Measurements from ENCODE around the gene PUS1. TPM values are rescaled to one million over a fixed set of nuclear protein-coding genes. Genes with fewer than 3 reads are reported as not detected.
"Not testable (repeated sequence)": the region's sequence is repeated elsewhere in the genome, so short reads cannot be mapped to it uniquely, and the experiment has no call there.

The PUS1 gene
- total RNA-seq (10 to 100 TPM; 16.3 to 30.1 TPM), polyA plus RNA-seq (ENCODE audit: insufficient read length in 6 of 6) (10 to 100 TPM; 11.3 to 20.1 (median 16.5) TPM)
- long read RNA-seq, donor 1, full-length matches to known transcripts: 6 of 6 reads
- long read RNA-seq, donor 1, partial matches to known transcripts: 0 of 6 reads
- long read RNA-seq, donor 1, other reads (novel, unspliced or antisense): 0 of 6 reads
- long read RNA-seq, donor 2, full-length matches to known transcripts: 4 of 12 reads
- long read RNA-seq, donor 2, partial matches to known transcripts: 8 of 12 reads
- long read RNA-seq, donor 2, other reads (novel, unspliced or antisense): 0 of 12 reads
- long read RNA-seq, donor 3, partial matches to known transcripts: 0 of 2 reads
- long read RNA-seq, donor 3, other reads (novel, unspliced or antisense): 0 of 2 reads
- long read RNA-seq, donor 4, partial matches to known transcripts: 0 of 3 reads
- long read RNA-seq, donor 4, other reads (novel, unspliced or antisense): 1 of 3 reads
- long read RNA-seq, donor 5, full-length matches to known transcripts: 2 of 2 reads
- long read RNA-seq, donor 5, partial matches to known transcripts: 0 of 2 reads
- long read RNA-seq, donor 5, other reads (novel, unspliced or antisense): 0 of 2 reads
- long read RNA-seq, donor 6, partial matches to known transcripts: 0 of 3 reads
- long read RNA-seq, donor 6, other reads (novel, unspliced or antisense): 0 of 3 reads
- long read RNA-seq, donor 7, partial matches to known transcripts: 0 of 3 reads
- long read RNA-seq, donor 7, other reads (novel, unspliced or antisense): 0 of 3 reads
- long read RNA-seq, donor 8, full-length matches to known transcripts: 7 of 7 reads
- long read RNA-seq, donor 8, partial matches to known transcripts: 0 of 7 reads
- long read RNA-seq, donor 8, other reads (novel, unspliced or antisense): 0 of 7 reads
- long read RNA-seq, donor 9: 0 reads
- long read RNA-seq, donor 10, partial matches to known transcripts: 2 of 7 reads
- long read RNA-seq, donor 10, other reads (novel, unspliced or antisense): 4 of 7 reads
- long read RNA-seq, donor 11, full-length matches to known transcripts: 1 of 1 reads
- long read RNA-seq, donor 11, partial matches to known transcripts: 0 of 1 reads
- long read RNA-seq, donor 11, other reads (novel, unspliced or antisense): 0 of 1 reads
- long read RNA-seq, donor 12, partial matches to known transcripts: 0 of 2 reads
- long read RNA-seq, donor 12, other reads (novel, unspliced or antisense): 0 of 2 reads

- intact Hi-C loops (cut with DNase I): no loop called here
- no peaks in the 10 kb centered on the region for H3K9me3 ChIP-seq
- H3K36me3 ChIP-seq: peaks cover 0 to 21% of the 10 kb centered on the region in 2 donors
- TF ChIP-seq CTCF (IDR thresholded peaks at IDR 0.05): no peak
- ATAC-seq: peak; percentile 96
- peak within 1 kb of the TSS; percentile 64 to 83 for H3K4me3 ChIP-seq
- peak within 1 kb of the TSS; percentile 75 to 80 for H3K27ac ChIP-seq
- H3K4me1 ChIP-seq: peaks cover 8 to 31% of the 10 kb centered on the region in 2 donors
- no peaks in the 10 kb centered on the region for H3K27me3 ChIP-seq
- DNase-seq: peak; percentile 87 to 97 (median 95)
Measured at GRCh38 chr12:131928711-131929580, at the start of gene PUS1. Gene PUS1, plus strand, starts transcription at chr12:131929276. Its CDS starts 447 bp downstream, at chr12:131929723.

GRCh38 chr12:131882804-131883520 lies 46.1 kb upstream of the PUS1 start:
- Histone ChIP-seq H3K36me3 (no peaks in the 10 kb centered on the region), H3K27me3 (no peaks in the 10 kb centered on the region), H3K27ac (no peak overlapping the region), H3K4me1 (peaks cover 0 to 35% of the 10 kb centered on the region in 2 donors), H3K9me3 (peaks cover 0 to 8% of the 10 kb centered on the region in 2 donors), H3K4me3 (no peak overlapping the region)
- intact Hi-C loops (cut with DNase I): no loop called here
- DNase-seq: no peak
- TF ChIP-seq CTCF (IDR thresholded peaks at IDR 0.05): no peak
- peak; percentile 59 for ATAC-seq

GRCh38 chr12:131883521-131883900 lies 45.6 kb upstream of the PUS1 start:
- TF ChIP-seq CTCF (IDR thresholded peaks at IDR 0.05): no peak
- H3K4me3 ChIP-seq: no peak overlapping the region
- DNase-seq (no peak), ATAC-seq (no peak)
- intact Hi-C loops (cut with DNase I): no loop called here
- no peaks in the 10 kb centered on the region for H3K36me3 ChIP-seq
- H3K27ac ChIP-seq: no peak overlapping the region
- H3K27me3 ChIP-seq: no peaks in the 10 kb centered on the region
- H3K9me3 ChIP-seq: peaks cover 0 to 8% of the 10 kb centered on the region in 2 donors
- H3K4me1 ChIP-seq: peaks cover 0 to 30% of the 10 kb centered on the region in 2 donors

- intact Hi-C loops (cut with DNase I); DNase-seq; H3K4me3 ChIP-seq; H3K36me3 ChIP-seq; ATAC-seq; H3K9me3 ChIP-seq; H3K27ac ChIP-seq; H3K27me3 ChIP-seq: not testable (repeated sequence)
- H3K4me1 ChIP-seq: peaks cover 0 to 14% of the 10 kb centered on the region in 2 donors
Measured at GRCh38 chr12:131885076-131885475, 44.0 kb upstream of the PUS1 start.
